Measurements from ENCODE around the gene ANKRD9. TPM values are rescaled to one million over a fixed set of nuclear protein-coding genes. Genes with fewer than 3 reads are reported as not detected.

ANKRD9 gene
- total RNA-seq, 1 donor from 2014 or later: 34.6 TPM

- no peaks in the 10 kb centered on the region for H3K36me3 ChIP-seq
- no peak overlapping the region for H3K27ac ChIP-seq
- intact Hi-C loops (cut with DNase I): no loop called here
- no peak for DNase-seq (ENCODE audit: extremely low spot score in 2 of 2)
- H3K4me3 ChIP-seq: no peak overlapping the region
- H3K4me1 ChIP-seq: no peaks in the 10 kb centered on the region
- TF ChIP-seq POLR2A (IDR thresholded peaks at IDR 0.05) (no peak), POLR2AphosphoS5 (IDR thresholded peaks at IDR 0.05; ENCODE audit: insufficient read depth in 1 of 2, low read depth in 1 of 2) (no peak)
- TF ChIP-seq, protein P1, sequence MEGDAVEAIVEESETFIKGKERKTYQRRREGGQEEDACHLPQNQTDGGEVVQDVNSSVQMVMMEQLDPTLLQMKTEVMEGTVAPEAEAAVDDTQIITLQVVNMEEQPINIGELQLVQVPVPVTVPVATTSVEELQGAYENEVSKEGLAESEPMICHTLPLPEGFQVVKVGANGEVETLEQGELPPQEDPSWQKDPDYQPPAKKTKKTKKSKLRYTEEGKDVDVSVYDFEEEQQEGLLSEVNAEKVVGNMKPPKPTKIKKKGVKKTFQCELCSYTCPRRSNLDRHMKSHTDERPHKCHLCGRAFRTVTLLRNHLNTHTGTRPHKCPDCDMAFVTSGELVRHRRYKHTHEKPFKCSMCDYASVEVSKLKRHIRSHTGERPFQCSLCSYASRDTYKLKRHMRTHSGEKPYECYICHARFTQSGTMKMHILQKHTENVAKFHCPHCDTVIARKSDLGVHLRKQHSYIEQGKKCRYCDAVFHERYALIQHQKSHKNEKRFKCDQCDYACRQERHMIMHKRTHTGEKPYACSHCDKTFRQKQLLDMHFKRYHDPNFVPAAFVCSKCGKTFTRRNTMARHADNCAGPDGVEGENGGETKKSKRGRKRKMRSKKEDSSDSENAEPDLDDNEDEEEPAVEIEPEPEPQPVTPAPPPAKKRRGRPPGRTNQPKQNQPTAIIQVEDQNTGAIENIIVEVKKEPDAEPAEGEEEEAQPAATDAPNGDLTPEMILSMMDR (IDR thresholded peaks at IDR 0.05): no peak
- H3K9me3 ChIP-seq: no peaks in the 10 kb centered on the region
- no peaks in the 10 kb centered on the region for H3K27me3 ChIP-seq
These were observed 29.8 kb downstream of the ANKRD9 start for GRCh38 chr14:102479777-102480176.

GRCh38 chr14:102479107-102479506, 30.5 kb downstream of the ANKRD9 start:
- DNase-seq (ENCODE audit: extremely low spot score in 2 of 2): no peak
- Histone ChIP-seq H3K36me3 (no peaks in the 10 kb centered on the region), H3K27ac (no peak overlapping the region), H3K9me3 (no peaks in the 10 kb centered on the region), H3K4me3 (no peak overlapping the region), H3K27me3 (no peaks in the 10 kb centered on the region), H3K4me1 (no peaks in the 10 kb centered on the region)
- TF ChIP-seq POLR2AphosphoS5 (IDR thresholded peaks at IDR 0.05; ENCODE audit: insufficient read depth in 1 of 2, low read depth in 1 of 2) (no peak), POLR2A (IDR thresholded peaks at IDR 0.05) (no peak)
- TF ChIP-seq, protein P1 (IDR thresholded peaks at IDR 0.05): no peak
- intact Hi-C loops (cut with DNase I): no loop called here

DNA sequence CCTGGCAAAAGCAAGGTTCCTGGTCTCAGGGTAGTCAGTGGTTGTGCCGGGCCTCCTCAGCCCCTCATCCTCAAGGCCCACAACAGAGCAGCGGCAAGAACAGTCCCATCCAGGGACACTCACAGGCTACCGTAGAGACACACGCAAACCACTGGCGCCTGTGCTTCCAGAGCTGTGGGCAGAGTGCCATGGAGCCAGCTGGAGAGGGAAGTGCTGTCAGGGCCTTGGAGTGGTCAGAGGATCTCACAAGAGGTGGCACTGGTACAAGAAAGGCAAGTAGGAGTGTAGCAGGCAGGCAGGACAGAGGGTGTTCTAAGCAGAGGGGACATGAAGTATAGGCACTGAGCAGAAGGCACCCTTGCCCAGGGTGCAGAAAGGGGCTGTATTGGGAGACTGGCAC, 34.6 kb downstream of the ANKRD9 start:
- no peak overlapping the region for H3K4me3 ChIP-seq
- H3K4me1 ChIP-seq: peaks cover 6% of the 10 kb centered on the region
- H3K27ac ChIP-seq: no peak overlapping the region
- H3K27me3 ChIP-seq: no peaks in the 10 kb centered on the region
- TF ChIP-seq, protein P1 (IDR thresholded peaks at IDR 0.05): no peak
- TF ChIP-seq POLR2A (IDR thresholded peaks at IDR 0.05) (no peak), POLR2AphosphoS5 (IDR thresholded peaks at IDR 0.05; ENCODE audit: insufficient read depth in 1 of 2, low read depth in 1 of 2) (no peak)
- intact Hi-C loops (cut with DNase I): no loop called here
- H3K36me3 ChIP-seq: no peaks in the 10 kb centered on the region
- no peaks in the 10 kb centered on the region for H3K9me3 ChIP-seq
- no peak for DNase-seq (ENCODE audit: extremely low spot score in 2 of 2)

DNA sequence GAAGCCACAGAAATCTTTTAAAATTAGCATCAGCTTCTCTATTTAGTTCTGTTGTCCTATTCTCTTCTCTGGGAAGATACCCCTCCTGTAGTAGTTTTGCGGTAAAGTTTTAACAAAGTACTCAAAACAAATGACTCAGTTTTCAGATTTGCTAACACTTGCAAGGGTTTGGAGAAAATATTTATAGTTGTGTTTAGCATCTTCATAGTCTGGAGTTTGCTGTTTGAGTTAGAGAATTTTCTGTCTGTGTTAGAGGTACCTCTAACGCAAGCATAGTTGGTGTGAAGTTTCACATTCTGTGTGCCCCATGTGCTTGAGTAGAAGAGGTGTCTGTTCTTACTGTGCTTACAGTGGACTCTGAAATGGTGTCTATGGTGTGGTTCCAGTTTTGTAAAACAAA, 36.0 kb downstream of the ANKRD9 start:
- intact Hi-C loops (cut with DNase I): no loop called here
- Histone ChIP-seq H3K36me3 (no peaks in the 10 kb centered on the region), H3K9me3 (no peaks in the 10 kb centered on the region)

DNA sequence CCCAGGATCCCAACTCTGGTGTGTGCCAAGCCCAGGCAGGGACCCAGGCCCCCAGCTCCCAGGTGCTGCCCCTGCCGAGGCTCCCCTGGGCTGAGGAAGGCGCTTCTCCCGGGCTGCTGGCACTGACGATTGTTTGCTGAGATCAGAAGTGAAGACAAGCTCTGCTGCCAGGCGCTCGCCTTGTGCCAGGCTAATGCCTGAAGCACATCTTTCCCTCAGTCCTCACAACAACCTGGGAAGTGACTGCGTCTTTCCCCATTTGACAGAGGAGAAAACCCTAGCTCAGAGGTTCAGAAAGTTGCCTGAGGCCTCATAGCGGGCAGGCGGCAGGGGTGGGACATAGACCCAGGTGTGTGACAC, 36.8 kb downstream of the ANKRD9 start:
- TF ChIP-seq POLR2AphosphoS5 (IDR thresholded peaks at IDR 0.05; ENCODE audit: insufficient read depth in 1 of 2, low read depth in 1 of 2) (no peak), POLR2A (IDR thresholded peaks at IDR 0.05) (no peak)
- TF ChIP-seq, protein P1 (IDR thresholded peaks at IDR 0.05): no peak
- no peak overlapping the region for H3K4me3 ChIP-seq
- H3K27me3 ChIP-seq: no peaks in the 10 kb centered on the region
- intact Hi-C loops (cut with DNase I): no loop called here
- no peaks in the 10 kb centered on the region for H3K36me3 ChIP-seq
- no peak overlapping the region for H3K27ac ChIP-seq
- H3K4me1 ChIP-seq: peaks cover 6% of the 10 kb centered on the region
- DNase-seq (ENCODE audit: extremely low spot score in 2 of 2): no peak
- no peaks in the 10 kb centered on the region for H3K9me3 ChIP-seq

More for the DNA sequence above, 36.0 kb downstream of the ANKRD9 start:
- Histone ChIP-seq H3K27ac (no peak overlapping the region), H3K27me3 (no peaks in the 10 kb centered on the region), H3K4me1 (peaks cover 6% of the 10 kb centered on the region), H3K4me3 (no peak overlapping the region)
- TF ChIP-seq POLR2A (IDR thresholded peaks at IDR 0.05) (no peak), POLR2AphosphoS5 (IDR thresholded peaks at IDR 0.05; ENCODE audit: insufficient read depth in 1 of 2, low read depth in 1 of 2) (no peak)
- TF ChIP-seq, protein P1 (IDR thresholded peaks at IDR 0.05): no peak
- no peak for DNase-seq (ENCODE audit: extremely low spot score in 2 of 2)
